Measurements from ENCODE around the gene EIF3K. TPM values are rescaled to one million over a fixed set of nuclear protein-coding genes. Genes with fewer than 3 reads are reported as not detected.

The EIF3K gene
- total and polyA plus RNA-seq, 8 donors: 184 to 284 (median 276) TPM

GRCh38 chr19:38653028-38653571 is 34.1 kb downstream of the EIF3K start:
- Histone ChIP-seq H3K9me3 (no peaks in the 10 kb centered on the region), H3K36me3 (no peaks in the 10 kb centered on the region), H3K4me3 (no peak overlapping the region), H3K4me1 (peaks cover 85 to 90% of the 10 kb centered on the region in 2 donors), H3K27me3 (no peaks in the 10 kb centered on the region), H3K27ac (peak overlapping the region; percentile 86 to 87)
- no peak for TF ChIP-seq CTCF (IDR thresholded peaks at IDR 0.05)
- ATAC-seq (no peak), DNase-seq (peak in 1 of 4 donors; percentile 68)
- intact Hi-C loops (cut with DNase I): loop anchor here (10.0 kb wide), 2 partner anchors 62 to 72 kb away; no protein-coding TSS in a partner anchor

- ATAC-seq: no peak
- no peak for TF ChIP-seq CTCF (IDR thresholded peaks at IDR 0.05)
- no peaks in the 10 kb centered on the region for H3K9me3 ChIP-seq
- H3K4me1 ChIP-seq: peaks cover 97 to 100% of the 10 kb centered on the region in 2 donors
- no peaks in the 10 kb centered on the region for H3K27me3 ChIP-seq
- peak overlapping the region; percentile 86 to 87 for H3K27ac ChIP-seq
- no peaks in the 10 kb centered on the region for H3K36me3 ChIP-seq
- DNase-seq: no peak
- H3K4me3 ChIP-seq: no peak overlapping the region
- intact Hi-C loops (cut with DNase I): loop anchor here (10.0 kb wide), 2 partner anchors 60 to 70 kb away; no protein-coding TSS in a partner anchor
Measured at GRCh38 chr19:38654628-38655055, 35.7 kb downstream of the EIF3K start.

GRCh38 chr19:38655148-38655824 is 36.3 kb downstream of the EIF3K start:
- H3K4me1 ChIP-seq: peaks cover 95 to 100% of the 10 kb centered on the region in 2 donors

GRCh38 chr19:38656171-38656981 is 37.4 kb downstream of the EIF3K start:
- intact Hi-C loops (cut with DNase I): loop anchor here (10.0 kb wide), 2 partner anchors 58 to 68 kb away; no protein-coding TSS in a partner anchor
- ATAC-seq: no peak
- peaks cover 96 to 100% of the 10 kb centered on the region in 2 donors for H3K4me1 ChIP-seq
- peaks cover 0 to 6% of the 10 kb centered on the region in 2 donors for H3K36me3 ChIP-seq
- TF ChIP-seq CTCF (IDR thresholded peaks at IDR 0.05): no peak
- DNase-seq: no peak
- H3K27me3 ChIP-seq: no peaks in the 10 kb centered on the region
- no peak overlapping the region for H3K4me3 ChIP-seq
- H3K9me3 ChIP-seq: no peaks in the 10 kb centered on the region
- peak overlapping the region; percentile 86 to 93 for H3K27ac ChIP-seq

More at GRCh38 chr19:38655148-38655824, 36.3 kb downstream of the EIF3K start:
- Histone ChIP-seq H3K27me3 (no peaks in the 10 kb centered on the region), H3K9me3 (no peaks in the 10 kb centered on the region), H3K27ac (peak overlapping the region; percentile 86 to 87), H3K36me3 (no peaks in the 10 kb centered on the region), H3K4me3 (no peak overlapping the region)
- intact Hi-C loops (cut with DNase I): loop anchor here (10.0 kb wide), 2 partner anchors 60 to 70 kb away; no protein-coding TSS in a partner anchor
- ATAC-seq: no peak
- no peak for TF ChIP-seq CTCF (IDR thresholded peaks at IDR 0.05)
- DNase-seq: no peak

Data from left lung (tissue), 10 donors.